HT-29 (cell line): ENCODE measurements around the gene DNAJC2. TPM values are rescaled to one million over a fixed set of nuclear protein-coding genes. Genes with fewer than 3 reads are reported as not detected.
A peak's percentile ranks its signal among the peaks of the same experiment; 100 is the strongest.
"Not testable (repeated sequence)": the region's sequence is repeated elsewhere in the genome, so short reads cannot be mapped to it uniquely, and the experiment has no call there.

Experiments used
- DNase-seq: peaks from one replicate; pipeline ENCODE4 v3.0.0-alpha.2; 2015; ENCODE audit warnings: low spot score
- total RNA-seq: library from RNA; depleted of rRNA; stranded (reverse); fragments of >200 nt; shearing (Covaris generic); gene quantifications from 2 replicates; pipeline ENCODE4 v1.2.3, GENCODE V29; 2014

DNAJC2 gene
- total RNA-seq, 1 experiment from 2014 or later, result 19.0 TPM

- DNase-seq, result no peak
Observed at GRCh38 chr7:103341466-103341865, 3.1 kb downstream of the DNAJC2 start.

- DNase-seq, result no peak
Observed at GRCh38 chr7:103338864-103339263, 5.7 kb downstream of the DNAJC2 start.

GRCh38 chr7:103336761-103337160 lies 7.8 kb downstream of the DNAJC2 start:
- DNase-seq, result no peak

GRCh38 chr7:103325744-103326143 lies 18.8 kb downstream of the DNAJC2 start:
- DNase-seq, result no peak

GRCh38 chr7:103317009-103317408 lies 27.6 kb downstream of the DNAJC2 start:
- no peak for DNase-seq

GRCh38 chr7:103316380-103316941 lies 28.1 kb downstream of the DNAJC2 start:
- no peak for DNase-seq

- DNase-seq, result no peak
Observed at GRCh38 chr7:103314852-103315251, 29.7 kb downstream of the DNAJC2 start.

GRCh38 chr7:103307503-103308231 lies 36.9 kb downstream of the DNAJC2 start:
- DNase-seq, result no peak

- DNase-seq, result no peak
Observed at GRCh38 chr7:103301441-103301840, 43.1 kb downstream of the DNAJC2 start.

GRCh38 chr7:103299660-103300059 lies 44.9 kb downstream of the DNAJC2 start:
- no peak for DNase-seq

- DNase-seq, result no peak
Observed at GRCh38 chr7:103297837-103298179, 46.8 kb downstream of the DNAJC2 start.

GRCh38 chr7:103296901-103297836 lies 47.4 kb downstream of the DNAJC2 start, which contains the start of gene PMPCB:
Gene PMPCB, plus strand, starts transcription at chr7:103297435. Its CDS starts 25 bp downstream, at chr7:103297460.
- DNase-seq, result peak; percentile 94

GRCh38 chr7:103293526-103293925 lies 51.0 kb downstream of the DNAJC2 start:
- DNase-seq, result no peak

GRCh38 chr7:103292122-103292521 lies 52.4 kb downstream of the DNAJC2 start:
- no peak for DNase-seq

- DNase-seq, result not testable (repeated sequence)
Observed at GRCh38 chr7:103282802-103283427, 61.7 kb downstream of the DNAJC2 start.

GRCh38 chr7:103280803-103281155 lies 63.8 kb downstream of the DNAJC2 start:
- not testable (repeated sequence) for DNase-seq

- peak; percentile 47 for DNase-seq
Observed at GRCh38 chr7:103279963-103280802, 64.4 kb downstream of the DNAJC2 start.

- peak; percentile 16 for DNase-seq
Observed at GRCh38 chr7:103279636-103279962, 65.0 kb downstream of the DNAJC2 start.

- not testable (repeated sequence) for DNase-seq
Observed at GRCh38 chr7:103278195-103278594, 66.4 kb downstream of the DNAJC2 start.

- not testable (repeated sequence) for DNase-seq
Observed at GRCh38 chr7:103274867-103275266, 69.7 kb downstream of the DNAJC2 start.

GRCh38 chr7:103273374-103273773 lies 71.2 kb downstream of the DNAJC2 start:
- DNase-seq, result not testable (repeated sequence)
